ENCODE measurements around the gene AFG1L. TPM values are rescaled to one million over a fixed set of nuclear protein-coding genes. Genes with fewer than 3 reads are reported as not detected.

The AFG1L gene
- total RNA-seq, 2 donors from 2014 or later, result 10.5 to 11.1 TPM

DNA sequence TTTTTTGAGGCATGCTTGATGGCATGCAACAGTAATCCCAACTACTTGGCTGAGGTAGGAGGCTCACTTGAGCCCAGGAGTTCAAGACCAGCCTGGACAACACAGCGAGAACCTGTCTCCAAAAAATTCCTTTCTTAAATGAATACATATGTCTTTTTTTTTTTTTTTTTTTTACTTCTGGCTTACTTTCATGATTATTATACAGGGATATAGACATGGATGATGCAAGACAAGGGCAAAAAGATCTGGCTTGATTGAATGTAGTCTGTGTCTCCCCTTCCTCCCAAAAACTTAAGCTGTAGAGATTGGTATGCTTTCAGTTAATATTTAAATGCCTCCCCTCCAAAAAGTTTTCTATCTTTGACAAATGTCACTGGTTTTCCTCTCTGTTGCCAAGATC lies 41.6 kb upstream of the AFG1L start:
- Mint-ChIP-seq H3K4me3 (no peak overlapping the region), H3K27ac (no peak overlapping the region), H3K4me1 (peaks cover 9% of the 10 kb centered on the region), H3K36me3 (ENCODE audit: low read depth) (peaks cover 13% of the 10 kb centered on the region), H3K9me3 (no peaks in the 10 kb centered on the region), H3K27me3 (ENCODE audit: insufficient read depth) (no peaks in the 10 kb centered on the region)
- no peaks in the 10 kb centered on the region for H3K27me3 ChIP-seq (ENCODE audit: control insufficient read depth, insufficient read depth, low read length, poor library complexity, severe bottlenecking)
- no peak overlapping the region for H3K27ac ChIP-seq (ENCODE audit: low read depth, low read length)
- TF ChIP-seq, protein P1, sequence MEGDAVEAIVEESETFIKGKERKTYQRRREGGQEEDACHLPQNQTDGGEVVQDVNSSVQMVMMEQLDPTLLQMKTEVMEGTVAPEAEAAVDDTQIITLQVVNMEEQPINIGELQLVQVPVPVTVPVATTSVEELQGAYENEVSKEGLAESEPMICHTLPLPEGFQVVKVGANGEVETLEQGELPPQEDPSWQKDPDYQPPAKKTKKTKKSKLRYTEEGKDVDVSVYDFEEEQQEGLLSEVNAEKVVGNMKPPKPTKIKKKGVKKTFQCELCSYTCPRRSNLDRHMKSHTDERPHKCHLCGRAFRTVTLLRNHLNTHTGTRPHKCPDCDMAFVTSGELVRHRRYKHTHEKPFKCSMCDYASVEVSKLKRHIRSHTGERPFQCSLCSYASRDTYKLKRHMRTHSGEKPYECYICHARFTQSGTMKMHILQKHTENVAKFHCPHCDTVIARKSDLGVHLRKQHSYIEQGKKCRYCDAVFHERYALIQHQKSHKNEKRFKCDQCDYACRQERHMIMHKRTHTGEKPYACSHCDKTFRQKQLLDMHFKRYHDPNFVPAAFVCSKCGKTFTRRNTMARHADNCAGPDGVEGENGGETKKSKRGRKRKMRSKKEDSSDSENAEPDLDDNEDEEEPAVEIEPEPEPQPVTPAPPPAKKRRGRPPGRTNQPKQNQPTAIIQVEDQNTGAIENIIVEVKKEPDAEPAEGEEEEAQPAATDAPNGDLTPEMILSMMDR (conservative IDR thresholded peaks at IDR 0.05), result no peak
- 100% methylated on average over 1 of the region's 1 CpG; no CpG with 5 or more reads in 1 of the 2 experiments for WGBS, 2 experiments (ENCODE audit: insufficient coverage in 1 of 2, insufficient read length in 1 of 2)
- no peak overlapping the region for H3K9ac ChIP-seq (ENCODE audit: extremely low read depth, low read length, poor library complexity, severe bottlenecking)
- peaks cover 11% of the 10 kb centered on the region for H3K36me3 ChIP-seq (ENCODE audit: control insufficient read depth, insufficient read depth, low read length)
- no peak overlapping the region for H3K4me3 ChIP-seq (ENCODE audit: low read length)
- H3K9me3 ChIP-seq (ENCODE audit: control insufficient read depth, low read length), result no peaks in the 10 kb centered on the region
- no peak for DNase-seq
- no peaks in the 10 kb centered on the region for H3K4me1 ChIP-seq (ENCODE audit: control insufficient read depth, insufficient read depth, low read length)

DNA sequence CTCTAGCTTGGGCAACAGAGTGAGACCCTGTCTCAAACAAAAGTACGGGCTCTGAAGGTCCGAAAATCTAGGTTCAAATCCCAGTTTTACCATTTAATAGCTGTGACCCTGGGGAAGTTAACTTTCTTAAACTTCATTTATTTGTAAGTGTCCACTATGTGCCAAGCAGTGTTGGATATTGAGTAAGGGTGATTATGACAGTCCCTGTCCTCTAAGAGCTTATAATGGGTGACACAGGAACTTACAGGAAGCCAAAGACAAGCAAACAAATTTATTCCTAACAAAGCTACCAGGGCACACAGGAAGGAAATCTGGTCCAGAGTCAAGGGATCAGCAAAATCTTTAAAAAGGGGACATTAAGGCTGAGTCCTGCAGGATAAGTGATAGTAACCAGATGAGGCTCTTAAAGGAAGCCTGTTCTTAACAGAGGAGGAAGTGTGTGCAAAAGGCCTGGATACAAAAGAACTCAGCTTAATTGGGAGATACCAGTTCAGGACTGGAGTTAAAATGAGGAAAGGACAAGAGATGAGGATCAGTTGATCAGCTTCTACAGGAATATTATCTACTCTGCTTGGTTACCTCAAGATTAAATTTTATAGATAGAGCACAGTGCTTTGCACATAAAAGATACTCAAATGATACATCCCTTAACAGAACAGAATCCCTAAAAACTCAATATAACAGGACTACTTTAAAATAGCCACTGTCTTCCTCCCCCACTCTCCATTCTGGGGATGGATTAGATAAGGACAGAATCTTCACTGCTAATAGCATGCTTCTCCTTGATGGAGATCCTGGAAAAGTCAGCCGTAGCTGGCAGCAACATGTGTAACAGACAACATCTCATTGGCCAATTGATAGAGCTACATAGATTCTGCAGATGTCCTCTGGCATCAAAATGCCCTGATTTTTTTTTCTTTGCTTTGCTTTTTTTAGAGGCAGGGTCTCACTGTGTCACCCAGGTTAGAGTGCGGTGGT lies 40.1 kb upstream of the AFG1L start:
- Mint-ChIP-seq H3K27ac (peak overlapping the region; percentile 22), H3K27me3 (ENCODE audit: insufficient read depth) (no peaks in the 10 kb centered on the region), H3K9me3 (no peaks in the 10 kb centered on the region), H3K4me1 (peaks cover 9% of the 10 kb centered on the region), H3K4me3 (no peak overlapping the region), H3K36me3 (ENCODE audit: low read depth) (peaks cover 13% of the 10 kb centered on the region)
- TF ChIP-seq, protein P1 (conservative IDR thresholded peaks at IDR 0.05), result no peak
- no peaks in the 10 kb centered on the region for H3K9me3 ChIP-seq (ENCODE audit: control insufficient read depth, low read length)
- no peak overlapping the region for H3K9ac ChIP-seq (ENCODE audit: extremely low read depth, low read length, poor library complexity, severe bottlenecking)
- H3K4me3 ChIP-seq (ENCODE audit: low read length), result no peak overlapping the region
- DNase-seq, result no peak
- no peaks in the 10 kb centered on the region for H3K4me1 ChIP-seq (ENCODE audit: control insufficient read depth, insufficient read depth, low read length)
- no peak overlapping the region for H3K27ac ChIP-seq (ENCODE audit: low read depth, low read length)
- no peaks in the 10 kb centered on the region for H3K27me3 ChIP-seq (ENCODE audit: control insufficient read depth, insufficient read depth, low read length, poor library complexity, severe bottlenecking)
- H3K36me3 ChIP-seq (ENCODE audit: control insufficient read depth, insufficient read depth, low read length), result peaks cover 15% of the 10 kb centered on the region
- WGBS, 2 experiments (ENCODE audit: insufficient coverage in 1 of 2, insufficient read length in 1 of 2), result 81 to 97% methylated on average over 2 to 4 of the region's 4 CpGs

DNA sequence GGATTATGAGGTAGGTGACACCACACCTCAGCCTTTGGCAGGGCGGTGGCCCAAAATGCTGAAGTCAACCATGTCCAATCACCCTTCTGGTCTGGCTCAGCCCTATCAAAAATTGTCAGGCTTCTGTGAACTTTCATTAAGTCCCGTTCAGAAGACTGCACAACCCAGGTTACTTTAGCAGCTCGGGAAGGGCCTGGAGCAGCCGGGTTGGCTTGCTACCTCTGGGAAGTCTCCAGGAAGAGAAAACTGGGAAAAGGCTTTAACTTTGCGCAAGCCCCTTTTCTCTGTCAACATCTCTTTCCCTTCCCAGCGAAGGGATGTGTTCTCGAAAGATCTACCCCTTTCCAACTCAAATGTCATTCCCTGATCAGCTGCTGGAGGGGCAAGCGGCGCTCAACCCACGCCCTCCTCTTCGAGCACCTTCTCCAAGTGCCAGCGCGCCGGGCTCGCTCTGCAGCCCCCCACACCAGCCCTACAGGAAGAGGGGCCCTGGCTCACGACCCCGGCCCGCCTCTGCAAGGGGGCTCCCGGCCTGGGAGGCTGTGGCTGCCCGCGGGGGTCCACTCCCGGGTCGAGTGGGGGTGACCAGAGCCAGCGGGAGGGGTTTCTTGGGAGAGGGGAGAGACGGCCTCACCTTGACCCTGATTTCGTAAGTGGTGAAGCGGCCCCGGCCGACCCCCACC lies 34.6 kb upstream of the AFG1L start:
- no peaks in the 10 kb centered on the region for H3K4me1 Mint-ChIP-seq
- WGBS, 2 experiments (ENCODE audit: insufficient coverage in 1 of 2, insufficient read length in 1 of 2), result 2 to 6% methylated on average over 9 to 29 of the region's 29 CpGs
- TF ChIP-seq, protein P1 (conservative IDR thresholded peaks at IDR 0.05), result no peak

More for the DNA sequence above, 34.6 kb upstream of the AFG1L start:
- DNase-seq, result no peak
- Mint-ChIP-seq H3K27me3 (ENCODE audit: insufficient read depth) (peaks cover 6% of the 10 kb centered on the region), H3K4me3 (peak overlapping the region; percentile 67), H3K9me3 (no peaks in the 10 kb centered on the region), H3K36me3 (ENCODE audit: low read depth) (peaks cover under 1% of the 10 kb centered on the region), H3K27ac (peak overlapping the region; percentile 66)
- Histone ChIP-seq H3K9me3 (ENCODE audit: control insufficient read depth, low read length) (no peaks in the 10 kb centered on the region), H3K9ac (ENCODE audit: extremely low read depth, low read length, poor library complexity, severe bottlenecking) (peak overlapping the region; percentile 66), H3K27me3 (ENCODE audit: control insufficient read depth, insufficient read depth, low read length, poor library complexity, severe bottlenecking) (no peaks in the 10 kb centered on the region), H3K27ac (ENCODE audit: low read depth, low read length) (peak overlapping the region; percentile 88), H3K36me3 (ENCODE audit: control insufficient read depth, insufficient read depth, low read length) (peaks cover 4% of the 10 kb centered on the region), H3K4me1 (ENCODE audit: control insufficient read depth, insufficient read depth, low read length) (no peaks in the 10 kb centered on the region), H3K4me3 (ENCODE audit: low read length) (peak overlapping the region; percentile 80)

All from endodermal cell (in vitro differentiated cells).